Ovary (tissue), 9 donors: Measurements from ENCODE around the gene NUCB1. TPM values are rescaled to one million over a fixed set of nuclear protein-coding genes. Genes with fewer than 3 reads are reported as not detected.

Source experiments
- DNase-seq, 5 donors: peaks; one replicate each; pipeline ENCODE4 v3.0.0-alpha.2; 2019 to 2020
- H3K27ac ChIP-seq, 2 donors: fragments of 200-600 bp; one replicate each; pipeline versions ENCODE4 v1.5.1 to v1.8.0; 2019 to 2022
- H3K27me3 ChIP-seq: fragments of 200-600 bp; one replicate; pipeline ENCODE4 v1.8.0; 2022
- H3K36me3 ChIP-seq: fragments of 200-600 bp; sonication (generic); one replicate; pipeline ENCODE4 v1.5.1; 2019
- H3K4me1 ChIP-seq: one replicate; pipeline ENCODE4 v1.8.1; 2013; ENCODE audit warnings: mild to moderate bottlenecking, moderate library complexity; ENCODE audit not compliant: insufficient read depth
- H3K4me3 ChIP-seq: fragments of 200-600 bp; sonication (generic); one replicate; pipeline ENCODE4 v1.5.1; 2017
- H3K9me3 ChIP-seq, 2 donors: fragments of 200-600 bp in 1 of 2; sonication (generic) in 1 of 2; one replicate each; pipeline versions ENCODE4 v1.5.1 to v1.8.1; 2013 to 2019; ENCODE audit warnings: mild to moderate bottlenecking in 1 of 2, moderate library complexity in 1 of 2
- CTCF ChIP-seq, 3 donors: fragments of 450-650 bp in 2 of 3; fragments of 200-600 bp in 1 of 3; IDR thresholded peaks; one replicate each; pipeline versions ENCODE4 v1.5.1 to v1.8.0; 2016 to 2022; ENCODE audit warnings: antibody characterized with exemption in 3 of 3, mild to moderate bottlenecking in 1 of 3
- EP300 ChIP-seq: sonication (generic); formaldehyde crosslinking; IDR thresholded peaks from one replicate; pipeline ENCODE4 v1.6.1; 2017; ENCODE audit warnings: antibody characterized with exemption
- POLR2A ChIP-seq: fragments of 450-650 bp; IDR thresholded peaks from one replicate; pipeline ENCODE4 v1.6.1; 2017; ENCODE audit warnings: antibody characterized with exemption, mild to moderate bottlenecking, moderate library complexity
- WGBS, 3 donors: extraction: QIAGEN DNeasy Blood & Tissue Kit in 1 of 3; methylation state at CpG; one replicate each; pipeline versions ENCODE4 v1.1.5 to v1.1.7; 2013 to 2017; 5-methylcytosine and 5-hydroxymethylcytosine counted together
- intact Hi-C, 4 donors: fragments of 100-400 bp; cut with DNase I; formaldehyde crosslinking; loops; one replicate each; pipeline versions ENCODE4 v1.11.0 to v1.15.1; 2022 to 2023
- polyA plus RNA-seq, 2 donors: library from polyadenylated mRNA; stranded (reverse); fragments of 200-250 nt in 1 of 2; fragments of 350-450 nt in 1 of 2; fragmentation: Illumina TruSeq in 1 of 2; extraction: RNeasy Lipid Tissue Mini Kit (QIAGEN cat#74804) in 1 of 2; gene quantifications; one replicate each; pipeline ENCODE4 v1.2.3, GENCODE V29; 2013 to 2014
- total RNA-seq, 7 donors: library from RNA; depleted of rRNA in 2 of 7; stranded (reverse); fragments of >200 nt in 2 of 7; fragmentation: NEBNext Ultra II Directional in 3 of 7; extraction: Animal tissue kit (Norgen Biotek cat#: 25700) in 3 of 7; gene quantifications; one replicate each; pipeline versions ENCODE4 v1.1.0 to v1.2.4, GENCODE V29; 2016 to 2023
- donor health status: DM: no; HTN: no; CAD: no; lungs with moderate emphysema.
- donor health status: DM: no; HTN: no; CAD: no.
- donor health status: Bipolar disorder and iron deficiency.
- donor health status: DM: yes; HTN: yes; CAD: no.
- donor health status: DM: no; HTN: no; CAD: no.
- donor health status: DM: yes; HTN: yes; CAD: no.

The NUCB1 gene
- total and polyA plus RNA-seq, 9 donors: 128 to 249 (median 189) TPM

DNA sequence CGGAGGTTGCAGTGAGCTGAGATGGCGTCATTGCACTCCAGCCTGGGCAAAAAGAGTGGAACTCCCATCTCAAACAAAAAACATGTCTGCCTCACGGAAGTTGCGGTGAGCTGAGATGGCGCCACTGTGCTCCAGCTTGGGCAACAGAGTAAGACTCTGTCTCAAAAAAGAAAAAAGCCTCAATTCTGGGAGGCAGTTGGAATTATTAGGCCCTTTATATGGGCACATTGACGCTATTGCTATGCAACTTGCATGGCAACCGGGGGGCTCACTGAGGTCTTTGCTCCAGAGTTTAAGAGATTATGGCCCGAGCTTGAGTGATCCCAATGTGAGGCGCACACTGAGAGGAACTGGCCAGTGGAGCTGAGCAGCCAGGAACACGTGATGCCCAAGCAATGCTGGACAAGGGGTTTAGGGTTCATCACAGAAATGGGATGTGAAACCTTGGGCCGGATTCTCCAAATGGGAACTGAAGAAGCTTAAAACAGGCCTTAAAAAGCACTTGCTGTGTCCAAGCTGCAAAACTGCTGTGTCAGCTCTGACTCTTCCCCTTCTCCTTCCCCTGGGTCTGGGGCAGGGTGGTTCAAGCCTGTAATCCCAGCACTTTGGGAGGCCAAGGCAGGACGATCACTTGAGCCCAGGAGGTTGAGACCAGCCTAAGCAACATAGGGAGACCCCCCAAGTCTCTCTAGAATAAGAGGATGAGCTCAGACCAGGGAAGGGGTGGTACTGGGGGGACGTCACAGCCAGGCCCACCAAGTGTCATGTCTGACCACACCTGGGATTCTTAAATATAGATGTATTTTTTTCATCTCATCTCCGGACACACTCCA is 67.5 kb downstream of the NUCB1 start:
- TF ChIP-seq EP300 (no peak), POLR2A (peak; percentile 0)
- H3K4me3 ChIP-seq: no peak overlapping the region
- intact Hi-C loops: loop anchor here in 3 of 4 donors (5.0 to 10.0 kb wide), 5 partner anchors 63 to 320 kb away; partner anchors contain the start of genes CA11 (in 1 of the 3), NUCB1 (in 1 of the 3) and PPP1R15A (in 1 of the 3)
- no peak for DNase-seq
- no peaks in the 10 kb centered on the region for H3K9me3 ChIP-seq
- H3K27me3 ChIP-seq: no peaks in the 10 kb centered on the region
- H3K27ac ChIP-seq: no peak overlapping the region
- H3K36me3 ChIP-seq: no peaks in the 10 kb centered on the region
- peaks cover 10% of the 10 kb centered on the region for H3K4me1 ChIP-seq
- WGBS, 3 donors: 71 to 76% (median 74%) methylated on average over 14 of the region's 14 CpGs

DNA sequence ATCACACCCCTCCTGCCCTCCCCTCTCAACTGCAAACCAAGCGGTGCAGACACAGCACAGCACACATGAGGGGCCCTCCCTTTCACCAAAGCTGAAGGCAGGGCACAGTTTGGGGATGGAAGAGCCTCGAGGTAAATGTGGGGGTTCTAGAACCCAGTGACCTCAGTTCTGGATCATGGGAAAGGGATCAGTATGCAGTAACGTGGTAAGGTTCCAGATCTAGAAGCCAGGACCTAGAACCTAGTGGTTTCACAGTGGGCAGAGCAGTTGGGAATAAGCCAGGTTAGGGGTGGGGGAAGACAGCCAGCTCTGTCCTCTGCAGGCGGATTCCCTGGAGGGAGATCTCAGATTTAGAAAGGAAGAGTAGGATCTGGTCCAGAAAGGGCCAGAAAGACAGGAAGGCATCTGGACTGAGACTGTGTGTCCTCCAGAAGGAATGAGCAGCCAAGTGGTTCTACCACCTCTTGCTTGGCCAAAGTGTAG is 68.1 kb downstream of the NUCB1 start:
- Histone ChIP-seq H3K27ac (no peak overlapping the region), H3K4me1 (peaks cover 10% of the 10 kb centered on the region), H3K27me3 (no peaks in the 10 kb centered on the region), H3K9me3 (no peaks in the 10 kb centered on the region), H3K4me3 (no peak overlapping the region), H3K36me3 (no peaks in the 10 kb centered on the region)
- intact Hi-C loops: loop anchor here in 3 of 4 donors (5.0 to 10.0 kb wide), 5 partner anchors 63 to 321 kb away; partner anchors contain the start of genes CA11 (in 1 of the 3), NUCB1 (in 1 of the 3) and PPP1R15A (in 1 of the 3)
- TF ChIP-seq POLR2A (no peak), EP300 (no peak), CTCF (IDR thresholded peaks at IDR 0.05) (no peak)
- no peak for DNase-seq
- 54 to 65% (median 56%) methylated on average over 4 of the region's 4 CpGs for WGBS, 3 donors

DNA sequence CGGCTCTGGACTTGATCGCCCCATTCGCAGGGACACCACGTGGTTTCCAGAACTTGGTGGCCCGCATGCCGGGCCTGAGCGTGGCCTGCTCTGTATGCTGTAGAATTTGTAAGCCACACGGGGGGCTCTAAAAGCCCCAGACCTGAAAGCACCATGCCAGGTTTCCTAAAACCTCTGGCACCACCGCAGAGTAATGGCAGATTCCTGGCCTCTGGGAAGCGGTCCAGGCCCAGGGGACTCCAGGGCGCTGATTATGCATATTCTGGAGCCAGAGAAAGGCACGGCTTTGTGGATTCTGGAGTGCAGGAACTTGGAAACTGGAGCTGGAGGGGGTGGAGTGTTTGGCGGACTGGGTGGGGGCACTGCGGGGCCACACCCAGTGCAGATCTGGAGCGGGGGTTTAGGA is 68.7 kb downstream of the NUCB1 start:
- Histone ChIP-seq H3K4me1 (peaks cover 6% of the 10 kb centered on the region), H3K27ac (no peak overlapping the region)
- intact Hi-C loops: loop anchor here in 3 of 4 donors (5.0 to 10.0 kb wide), 5 partner anchors 64 to 322 kb away; partner anchors contain the start of genes CA11 (in 1 of the 3), NUCB1 (in 1 of the 3) and PPP1R15A (in 1 of the 3)

DNA sequence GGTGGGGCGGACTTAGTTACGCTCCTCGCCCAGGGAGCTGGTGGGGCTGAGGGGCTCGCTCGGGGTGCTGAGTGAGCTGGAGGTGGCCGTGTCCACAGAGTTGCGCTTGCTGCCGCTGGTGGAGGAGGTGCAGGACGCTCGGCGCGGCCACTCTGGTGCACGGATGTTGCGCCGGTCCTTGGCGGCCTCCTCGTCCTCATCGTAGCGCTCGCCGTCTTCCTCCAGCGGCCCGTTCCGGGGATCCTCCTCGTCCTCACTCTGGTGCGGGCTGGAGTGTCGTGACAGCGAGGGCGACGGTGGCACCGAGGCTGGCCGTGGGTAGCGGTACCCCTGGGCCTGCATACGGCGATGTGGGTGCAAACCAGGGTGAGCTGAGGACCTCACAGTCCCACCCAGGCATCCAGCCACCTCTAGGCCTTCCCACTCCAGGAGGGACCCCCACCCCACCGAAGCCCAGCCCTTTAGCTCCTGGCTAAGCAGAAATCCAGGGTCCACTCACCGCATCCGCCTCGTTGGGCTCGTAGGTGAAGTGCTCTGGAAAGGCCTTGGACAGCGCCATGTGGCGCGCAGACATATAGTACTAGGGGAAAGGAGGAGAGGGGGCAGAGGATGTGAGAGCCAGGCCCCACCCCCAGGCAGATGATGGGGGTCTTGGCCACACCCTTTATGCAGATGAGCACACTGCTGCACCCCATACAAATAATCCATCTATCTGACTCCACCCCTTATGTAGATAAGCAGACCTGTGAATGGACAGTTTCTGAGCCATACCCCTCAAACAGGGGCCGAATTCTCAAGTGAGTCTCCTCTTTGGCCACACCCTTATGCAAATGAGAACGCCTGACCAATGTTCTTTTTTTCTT is 69.4 kb downstream of the NUCB1 start:
- Histone ChIP-seq H3K4me1 (peaks cover 4% of the 10 kb centered on the region), H3K27ac (no peak overlapping the region), H3K9me3 (no peaks in the 10 kb centered on the region), H3K4me3 (no peak overlapping the region), H3K27me3 (no peaks in the 10 kb centered on the region), H3K36me3 (no peaks in the 10 kb centered on the region)
- intact Hi-C loops: loop anchor here in 3 of 4 donors (5.0 to 10.0 kb wide), 7 partner anchors 65 to 322 kb away; partner anchors contain the start of genes CA11 (in 1 of the 3), NUCB1 (in 1 of the 3) and PPP1R15A (in 1 of the 3)
- DNase-seq: peak in 2 of 5 donors; percentile 34 to 52
- TF ChIP-seq EP300 (no peak), CTCF (IDR thresholded peaks at IDR 0.05) (no peak), POLR2A (no peak)
- 91 to 93% (median 91%) methylated on average over 45 of the region's 45 CpGs for WGBS, 3 donors

More for the DNA sequence above, 68.7 kb downstream of the NUCB1 start:
- H3K36me3 ChIP-seq: no peaks in the 10 kb centered on the region
- DNase-seq: no peak
- WGBS, 3 donors: 83 to 85% (median 84%) methylated on average over 15 of the region's 15 CpGs
- no peak for TF ChIP-seq POLR2A
- TF ChIP-seq EP300: no peak
- no peak for TF ChIP-seq CTCF (IDR thresholded peaks at IDR 0.05)
- H3K9me3 ChIP-seq: no peaks in the 10 kb centered on the region
- no peaks in the 10 kb centered on the region for H3K27me3 ChIP-seq
- H3K4me3 ChIP-seq: no peak overlapping the region
